Regular cardiac myocyte (primary cell): Measurements from ENCODE around the gene NUTF2. TPM values are rescaled to one million over a fixed set of nuclear protein-coding genes. Genes with fewer than 3 reads are reported as not detected.

Source experiments
- total RNA-seq: library from RNA; depleted of rRNA; stranded (reverse); fragments of >200 nt; gene quantifications from 2 replicates; pipeline ENCODE4 v1.2.3, GENCODE V29; 2014

NUTF2 gene
- 153 and 331 TPM in 2 replicates for total RNA-seq

GRCh38 chr16:67846320-67847063 is at the start of gene NUTF2:
Gene NUTF2 (plus strand): TSS chr16:67846933. CDS start chr16:67865131, 18,198 bp downstream.

GRCh38 chr16:67806428-67807147 is 40.1 kb upstream of the NUTF2 start, which contains the start of the genes RANBP10 and TSNAXIP1:
Gene RANBP10 (minus strand): TSS chr16:67806560. CDS start chr16:67806536, 24 bp downstream.
Gene TSNAXIP1 (plus strand): TSS chr16:67806889. CDS start chr16:67807150, 261 bp downstream.

GRCh38 chr16:67841816-67842508 is 4.8 kb upstream of the NUTF2 start, which contains the start of gene THAP11:
Gene THAP11 (plus strand): TSS chr16:67842320. CDS start chr16:67842555, 235 bp downstream.

GRCh38 chr16:67847064-67847861 is 530 bp downstream of the NUTF2 start, which contains the start of gene CENPT:
Gene CENPT (minus strand): TSS chr16:67847693. CDS start chr16:67833859, 13,834 bp downstream.

GRCh38 chr16:67872631-67873434 is 26.1 kb downstream of the NUTF2 start, which contains the start of gene EDC4:
Gene EDC4 (plus strand): TSS chr16:67873052. CDS start chr16:67873262, 210 bp downstream.

GRCh38 chr16:67884684-67885083 is 38.0 kb downstream of the NUTF2 start, which contains the start of gene NRN1L:
Gene NRN1L (plus strand): TSS chr16:67884885. CDS start chr16:67884904, 19 bp downstream.

GRCh38 chr16:67892899-67893742 is 46.4 kb downstream of the NUTF2 start, which contains the start of gene PSKH1:
Gene PSKH1 (plus strand): TSS chr16:67893254. CDS start chr16:67908750, 15,496 bp downstream.

Other genes with a start within 250 kb of the NUTF2 start
- gene CARMIL2, start 201.8 kb upstream of the NUTF2 start, total RNA-seq: 0.28 and 0.38 TPM in 2 replicates
- gene ACD, start 186.7 kb upstream of the NUTF2 start, total RNA-seq: 10.4 and 20.5 TPM in 2 replicates
- 1.1 and 1.2 TPM in 2 replicates for gene PARD6A, start 186.0 kb upstream of the NUTF2 start, total RNA-seq
- gene ENKD1, start 180.2 kb upstream of the NUTF2 start, total RNA-seq: 13.2 and 17.8 TPM in 2 replicates
- gene C16orf86, start 180.1 kb upstream of the NUTF2 start, total RNA-seq: 2.5 and 7.6 TPM in 2 replicates
- gene GFOD2, start 127.6 kb upstream of the NUTF2 start, total RNA-seq: 11.3 and 17.3 TPM in 2 replicates
- gene RANBP10, start 40.4 kb upstream of the NUTF2 start, total RNA-seq: 3.1 and 3.8 TPM in 2 replicates
- 0.38 and 1.1 TPM in 2 replicates for gene TSNAXIP1, start 40.0 kb upstream of the NUTF2 start, total RNA-seq
- 34.7 and 39.5 TPM in 2 replicates for gene THAP11, start 4.6 kb upstream of the NUTF2 start, total RNA-seq
- gene CENPT, start 760 bp downstream of the NUTF2 start, total RNA-seq: 24.2 and 40.6 TPM in 2 replicates
- gene EDC4, start 26.1 kb downstream of the NUTF2 start, total RNA-seq: 32.7 and 59.4 TPM in 2 replicates
- not detected in 2 replicates for gene NRN1L, start 38.0 kb downstream of the NUTF2 start, total RNA-seq
- 13.5 and 14.8 TPM in 2 replicates for gene PSKH1, start 46.3 kb downstream of the NUTF2 start, total RNA-seq
- 0.56 and 0.96 TPM in 2 replicates for gene CTRL, start 84.9 kb downstream of the NUTF2 start, total RNA-seq
- gene PSMB10, start 89.9 kb downstream of the NUTF2 start, total RNA-seq: 47.9 and 55.8 TPM in 2 replicates
- 3.1 and 8.5 TPM in 2 replicates for gene LCAT, start 97.2 kb downstream of the NUTF2 start, total RNA-seq
- 103 and 122 TPM in 2 replicates for gene SLC12A4, start 121.7 kb downstream of the NUTF2 start, total RNA-seq
- gene DPEP3, start 133.6 kb downstream of the NUTF2 start, total RNA-seq: not detected in 2 replicates
- under 0.01 TPM in 1 of 2 replicates, not detected in the other for gene DPEP2, start 152.6 kb downstream of the NUTF2 start, total RNA-seq
- gene DPEP2NB, start 169.0 kb downstream of the NUTF2 start, total RNA-seq: not detected in 2 replicates
- 6.2 and 10.2 TPM in 2 replicates for gene DDX28, start 176.3 kb downstream of the NUTF2 start, total RNA-seq
- 14.4 and 23.2 TPM in 2 replicates for gene DUS2, start 176.4 kb downstream of the NUTF2 start, total RNA-seq
- gene NFATC3, start 238.4 kb downstream of the NUTF2 start, total RNA-seq: 9.2 and 12.1 TPM in 2 replicates